Stomach (tissue), 4 donors: Measurements from ENCODE around the gene DPP10.

ENCODE experiments used
- EP300 ChIP-seq: sonication (generic); formaldehyde crosslinking; IDR thresholded peaks from one replicate; pipeline ENCODE4 v1.6.1; 2017; ENCODE audit warnings: antibody characterized with exemption
- POLR2A ChIP-seq, 4 donors: fragments of 450-650 bp; IDR thresholded peaks; one replicate each; pipeline ENCODE4 v1.6.1; 2016; ENCODE audit warnings: antibody characterized with exemption in 4 of 4, control low read depth in 2 of 4, mild to moderate bottlenecking in 1 of 4, moderate library complexity in 1 of 4
- TF ChIP-seq, protein P1 (sequence below), 7 experiments: fragments of 450-650 bp in 4 of 7; fragments of 200-600 bp in 3 of 7; sonication (generic) in 3 of 7; IDR thresholded peaks; one replicate each; pipeline ENCODE4 v1.5.1; 2016 to 2019; ENCODE audit warnings: antibody characterized with exemption in 7 of 7, control low read depth in 2 of 7, mild to moderate bottlenecking in 1 of 7

DNA sequence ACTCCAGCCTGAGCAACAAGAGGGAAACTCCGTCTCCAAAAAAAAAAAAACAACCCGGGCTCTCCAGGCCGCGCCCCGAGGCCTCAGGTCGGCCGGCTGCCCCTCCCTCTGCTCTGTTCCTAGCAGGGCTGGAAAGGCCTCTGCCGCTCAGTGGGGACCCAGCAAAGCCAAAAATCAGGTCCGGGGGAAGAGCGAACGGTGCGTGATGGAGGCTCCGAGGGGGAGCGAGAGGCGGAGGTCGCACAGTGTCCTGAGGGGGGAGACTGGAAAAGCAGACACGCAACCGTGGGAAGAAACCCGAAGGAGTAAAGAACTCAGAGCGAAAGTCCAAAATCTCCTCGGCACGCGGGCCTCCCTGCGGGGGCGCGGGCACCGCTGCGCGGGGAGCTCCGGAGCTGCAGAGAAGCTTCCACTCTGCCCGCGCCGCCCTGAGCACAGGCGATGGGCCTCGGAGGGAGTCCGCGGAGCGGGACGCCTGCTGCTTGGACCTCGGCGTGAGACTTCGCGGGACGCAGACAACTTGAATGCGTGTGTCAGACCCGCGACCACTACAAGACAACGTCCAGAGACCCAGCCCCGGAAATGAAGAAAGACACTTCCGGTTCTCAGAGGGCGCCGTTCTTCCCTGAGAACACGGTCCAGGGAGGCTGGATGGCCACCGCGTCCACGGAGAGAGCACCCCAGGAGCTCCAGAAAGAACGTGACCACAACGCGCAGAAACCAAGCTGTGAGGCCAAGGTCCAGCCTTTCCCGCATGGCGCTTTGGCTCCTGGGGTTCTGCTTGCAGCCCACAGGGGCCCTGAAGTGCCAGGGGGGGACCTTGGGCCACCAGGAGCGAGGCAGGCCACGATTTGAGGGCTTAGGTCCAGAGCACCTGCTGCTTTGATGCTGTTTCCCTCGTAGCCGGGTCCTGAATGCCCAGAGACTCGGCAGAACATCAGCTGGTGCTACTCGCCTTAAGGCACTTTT, 219.8 kb downstream of the DPP10 start:
- TF ChIP-seq, protein P1, sequence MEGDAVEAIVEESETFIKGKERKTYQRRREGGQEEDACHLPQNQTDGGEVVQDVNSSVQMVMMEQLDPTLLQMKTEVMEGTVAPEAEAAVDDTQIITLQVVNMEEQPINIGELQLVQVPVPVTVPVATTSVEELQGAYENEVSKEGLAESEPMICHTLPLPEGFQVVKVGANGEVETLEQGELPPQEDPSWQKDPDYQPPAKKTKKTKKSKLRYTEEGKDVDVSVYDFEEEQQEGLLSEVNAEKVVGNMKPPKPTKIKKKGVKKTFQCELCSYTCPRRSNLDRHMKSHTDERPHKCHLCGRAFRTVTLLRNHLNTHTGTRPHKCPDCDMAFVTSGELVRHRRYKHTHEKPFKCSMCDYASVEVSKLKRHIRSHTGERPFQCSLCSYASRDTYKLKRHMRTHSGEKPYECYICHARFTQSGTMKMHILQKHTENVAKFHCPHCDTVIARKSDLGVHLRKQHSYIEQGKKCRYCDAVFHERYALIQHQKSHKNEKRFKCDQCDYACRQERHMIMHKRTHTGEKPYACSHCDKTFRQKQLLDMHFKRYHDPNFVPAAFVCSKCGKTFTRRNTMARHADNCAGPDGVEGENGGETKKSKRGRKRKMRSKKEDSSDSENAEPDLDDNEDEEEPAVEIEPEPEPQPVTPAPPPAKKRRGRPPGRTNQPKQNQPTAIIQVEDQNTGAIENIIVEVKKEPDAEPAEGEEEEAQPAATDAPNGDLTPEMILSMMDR (IDR thresholded peaks at IDR 0.05), result no peak
- TF ChIP-seq POLR2A (IDR thresholded peaks at IDR 0.05) (no peak), EP300 (no peak)
